ENCODE measurements around the gene CETN1.

DNA sequence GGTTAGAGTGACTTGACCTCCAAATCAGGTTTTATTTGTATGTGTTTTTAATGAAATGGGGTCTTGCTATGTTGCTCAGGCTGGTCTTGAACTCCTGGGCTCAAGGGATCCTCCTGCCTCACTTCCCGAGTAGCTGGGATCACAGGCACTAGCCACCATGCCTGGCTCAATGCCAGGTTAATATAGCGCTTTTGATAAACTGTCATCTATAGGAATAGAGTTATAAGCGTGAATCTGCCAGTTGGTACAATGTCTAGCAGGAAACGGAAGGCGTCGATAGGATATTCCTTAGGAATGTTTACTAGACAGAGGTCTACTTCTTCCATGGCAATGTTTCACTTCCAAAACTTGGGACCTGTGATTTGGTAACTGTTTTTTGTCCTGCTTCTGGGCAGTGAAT lies 42.1 kb downstream of the CETN1 start:
- TF ChIP-seq, protein P1, sequence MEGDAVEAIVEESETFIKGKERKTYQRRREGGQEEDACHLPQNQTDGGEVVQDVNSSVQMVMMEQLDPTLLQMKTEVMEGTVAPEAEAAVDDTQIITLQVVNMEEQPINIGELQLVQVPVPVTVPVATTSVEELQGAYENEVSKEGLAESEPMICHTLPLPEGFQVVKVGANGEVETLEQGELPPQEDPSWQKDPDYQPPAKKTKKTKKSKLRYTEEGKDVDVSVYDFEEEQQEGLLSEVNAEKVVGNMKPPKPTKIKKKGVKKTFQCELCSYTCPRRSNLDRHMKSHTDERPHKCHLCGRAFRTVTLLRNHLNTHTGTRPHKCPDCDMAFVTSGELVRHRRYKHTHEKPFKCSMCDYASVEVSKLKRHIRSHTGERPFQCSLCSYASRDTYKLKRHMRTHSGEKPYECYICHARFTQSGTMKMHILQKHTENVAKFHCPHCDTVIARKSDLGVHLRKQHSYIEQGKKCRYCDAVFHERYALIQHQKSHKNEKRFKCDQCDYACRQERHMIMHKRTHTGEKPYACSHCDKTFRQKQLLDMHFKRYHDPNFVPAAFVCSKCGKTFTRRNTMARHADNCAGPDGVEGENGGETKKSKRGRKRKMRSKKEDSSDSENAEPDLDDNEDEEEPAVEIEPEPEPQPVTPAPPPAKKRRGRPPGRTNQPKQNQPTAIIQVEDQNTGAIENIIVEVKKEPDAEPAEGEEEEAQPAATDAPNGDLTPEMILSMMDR (IDR thresholded peaks at IDR 0.05; ENCODE audit: insufficient read depth, low read length) = no peak
- TF ChIP-seq, protein P2, sequence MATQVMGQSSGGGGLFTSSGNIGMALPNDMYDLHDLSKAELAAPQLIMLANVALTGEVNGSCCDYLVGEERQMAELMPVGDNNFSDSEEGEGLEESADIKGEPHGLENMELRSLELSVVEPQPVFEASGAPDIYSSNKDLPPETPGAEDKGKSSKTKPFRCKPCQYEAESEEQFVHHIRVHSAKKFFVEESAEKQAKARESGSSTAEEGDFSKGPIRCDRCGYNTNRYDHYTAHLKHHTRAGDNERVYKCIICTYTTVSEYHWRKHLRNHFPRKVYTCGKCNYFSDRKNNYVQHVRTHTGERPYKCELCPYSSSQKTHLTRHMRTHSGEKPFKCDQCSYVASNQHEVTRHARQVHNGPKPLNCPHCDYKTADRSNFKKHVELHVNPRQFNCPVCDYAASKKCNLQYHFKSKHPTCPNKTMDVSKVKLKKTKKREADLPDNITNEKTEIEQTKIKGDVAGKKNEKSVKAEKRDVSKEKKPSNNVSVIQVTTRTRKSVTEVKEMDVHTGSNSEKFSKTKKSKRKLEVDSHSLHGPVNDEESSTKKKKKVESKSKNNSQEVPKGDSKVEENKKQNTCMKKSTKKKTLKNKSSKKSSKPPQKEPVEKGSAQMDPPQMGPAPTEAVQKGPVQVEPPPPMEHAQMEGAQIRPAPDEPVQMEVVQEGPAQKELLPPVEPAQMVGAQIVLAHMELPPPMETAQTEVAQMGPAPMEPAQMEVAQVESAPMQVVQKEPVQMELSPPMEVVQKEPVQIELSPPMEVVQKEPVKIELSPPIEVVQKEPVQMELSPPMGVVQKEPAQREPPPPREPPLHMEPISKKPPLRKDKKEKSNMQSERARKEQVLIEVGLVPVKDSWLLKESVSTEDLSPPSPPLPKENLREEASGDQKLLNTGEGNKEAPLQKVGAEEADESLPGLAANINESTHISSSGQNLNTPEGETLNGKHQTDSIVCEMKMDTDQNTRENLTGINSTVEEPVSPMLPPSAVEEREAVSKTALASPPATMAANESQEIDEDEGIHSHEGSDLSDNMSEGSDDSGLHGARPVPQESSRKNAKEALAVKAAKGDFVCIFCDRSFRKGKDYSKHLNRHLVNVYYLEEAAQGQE (IDR thresholded peaks at IDR 0.05; ENCODE audit: insufficient replicate concordance, low read depth) = no peak
- no peak for TF ChIP-seq SPI1 (IDR thresholded peaks at IDR 0.05; ENCODE audit: borderline replicate concordance, low read depth)
